Measurements from ENCODE around the gene FAM180B.
A peak's percentile ranks its signal among the peaks of the same experiment; 100 is the strongest.
"Not testable (repeated sequence)": the region's sequence is repeated elsewhere in the genome, so short reads cannot be mapped to it uniquely, and the experiment has no call there.

The FAM180B gene, protein sequence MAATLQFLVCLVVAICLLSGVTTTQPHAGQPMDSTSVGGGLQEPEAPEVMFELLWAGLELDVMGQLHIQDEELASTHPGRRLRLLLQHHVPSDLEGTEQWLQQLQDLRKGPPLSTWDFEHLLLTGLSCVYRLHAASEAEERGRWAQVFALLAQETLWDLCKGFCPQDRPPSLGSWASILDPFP

DNA sequence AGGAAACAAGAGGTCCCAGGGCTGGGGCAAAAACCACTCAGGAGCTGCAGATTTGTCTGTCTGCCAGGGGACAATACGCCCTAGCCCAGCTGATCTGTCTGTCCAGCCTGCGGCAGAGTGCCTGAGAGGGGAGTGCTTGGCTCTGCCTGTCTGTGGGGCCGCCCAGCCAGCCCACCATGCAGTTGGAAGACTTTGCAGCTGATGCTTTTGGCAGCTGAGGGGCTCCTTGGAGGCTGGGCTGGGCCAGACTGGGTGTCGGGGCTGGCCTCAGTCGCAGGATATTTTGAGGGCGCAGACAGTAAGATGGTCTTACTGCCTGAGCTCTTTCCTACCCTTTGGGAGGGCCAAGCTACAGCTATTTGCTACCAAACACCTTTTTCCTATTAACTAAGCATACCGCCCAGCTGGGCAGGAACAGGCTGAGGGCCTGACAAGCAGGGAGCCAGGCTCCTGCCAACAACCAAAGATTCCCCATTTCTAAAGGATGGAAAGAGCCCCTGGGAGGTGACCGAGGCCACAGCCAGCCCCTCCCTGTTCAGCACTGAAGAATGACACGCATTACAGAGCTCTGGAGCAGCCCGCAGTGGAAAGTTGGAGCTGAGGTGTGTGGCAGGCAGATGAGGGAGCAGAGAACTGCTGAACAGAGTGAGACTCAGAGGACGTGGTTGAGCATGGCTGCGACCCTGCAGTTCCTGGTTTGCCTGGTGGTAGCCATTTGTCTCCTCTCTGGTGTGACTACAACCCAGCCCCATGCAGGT, at the start of gene FAM180B:
FAM180B (plus strand) TSS at position 581 of the 758 bp plus-strand sequence; CDS start at position 672, 91 bp downstream.
- DNase-seq (ENCODE audit: low read depth), result no peak

DNA sequence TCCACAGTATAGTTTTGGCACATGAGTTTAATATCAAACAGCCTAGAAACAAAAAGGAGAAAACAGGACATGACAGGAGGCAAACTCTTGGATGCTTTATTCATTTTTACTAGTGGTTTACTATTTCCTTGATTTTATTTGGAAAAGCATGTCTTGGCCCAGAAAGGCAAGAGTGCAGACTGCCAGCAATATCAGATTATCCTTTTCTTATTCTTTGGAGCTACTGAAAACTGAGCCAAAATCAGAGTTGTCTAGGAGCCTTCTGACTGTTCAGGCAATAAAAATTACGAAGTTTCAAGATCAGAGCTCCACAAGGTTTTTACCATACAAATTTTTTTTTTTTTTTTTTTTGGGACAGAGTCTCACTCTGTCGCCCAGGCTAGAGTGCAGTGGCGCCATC, 49.6 kb upstream of the FAM180B start:
- no peak for DNase-seq (ENCODE audit: low read depth)

DNA sequence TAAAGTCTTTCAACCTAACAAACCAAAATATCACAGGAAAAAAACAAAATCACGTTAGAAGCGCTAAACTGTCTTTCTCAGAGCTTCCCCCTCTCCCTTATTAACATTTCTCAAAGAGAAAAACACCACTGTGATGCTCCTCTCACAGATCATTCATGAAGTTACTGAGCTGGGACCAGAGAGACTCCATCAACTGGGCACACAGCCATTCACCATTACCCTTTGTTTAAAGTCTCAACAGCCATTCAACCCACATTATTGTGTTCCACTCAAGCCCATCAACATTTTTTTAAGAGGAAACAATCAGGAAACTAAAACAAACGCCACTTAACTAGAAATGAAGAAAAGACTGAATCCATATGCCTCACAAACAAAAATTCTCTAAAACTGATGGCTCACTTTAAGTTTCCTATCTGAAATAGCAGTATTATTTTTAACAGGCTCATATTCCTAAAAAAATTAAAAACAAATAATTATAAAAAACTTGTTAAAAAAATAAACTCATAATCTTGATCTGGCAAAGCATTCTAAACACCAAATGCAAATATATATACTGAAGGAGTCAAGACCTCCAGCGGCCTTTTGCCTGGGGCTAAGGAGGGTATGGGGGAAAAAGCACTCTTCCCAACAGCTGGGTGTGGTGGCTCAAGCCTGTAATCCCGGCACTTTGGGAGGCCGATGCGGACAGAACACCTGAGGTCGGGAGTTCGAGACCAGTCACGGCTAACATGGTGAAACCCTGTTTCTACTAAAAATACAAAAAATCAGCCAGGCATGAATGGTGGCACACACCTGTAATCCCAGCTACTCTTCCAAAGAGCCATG, 47.5 kb upstream of the FAM180B start:
- DNase-seq (ENCODE audit: low read depth), result no peak

DNA sequence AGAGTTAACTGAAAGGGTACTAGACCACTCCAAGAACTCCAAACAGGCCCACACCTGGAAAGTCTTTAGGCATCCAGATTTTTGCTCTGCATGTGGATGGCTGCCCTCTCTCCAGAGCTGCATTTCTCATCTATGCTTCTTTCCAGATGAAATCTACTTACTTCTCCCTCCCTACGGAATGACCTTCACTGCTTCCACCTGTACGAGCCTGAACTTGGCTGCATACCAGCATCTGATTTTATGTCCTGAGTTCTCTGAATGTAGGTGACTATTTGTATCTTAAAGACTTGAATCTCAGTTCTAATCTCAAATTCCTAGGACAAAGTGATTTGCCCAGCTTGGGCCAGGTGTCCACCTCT, 46.8 kb upstream of the FAM180B start:
- no peak for DNase-seq (ENCODE audit: low read depth)

DNA sequence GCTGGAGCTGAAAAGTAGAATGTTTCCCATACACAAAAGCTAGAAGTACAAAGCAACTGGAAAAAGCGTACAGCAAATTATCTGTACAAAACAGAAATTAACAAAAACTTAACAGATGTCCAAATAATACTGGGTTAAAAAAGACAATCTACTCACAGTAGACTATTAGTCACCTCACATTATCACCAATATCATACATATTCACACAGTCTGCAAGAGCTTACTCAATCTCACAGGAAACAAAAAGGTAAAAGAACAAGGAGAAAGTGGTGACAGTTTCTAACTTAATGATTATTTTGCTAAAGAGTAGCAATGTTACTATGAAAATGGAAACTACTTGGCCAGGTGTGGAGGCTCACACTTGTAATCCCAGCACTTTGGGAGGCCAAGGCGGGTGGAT, 45.4 kb upstream of the FAM180B start:
- peak; percentile 33 for DNase-seq (ENCODE audit: low read depth)

DNA sequence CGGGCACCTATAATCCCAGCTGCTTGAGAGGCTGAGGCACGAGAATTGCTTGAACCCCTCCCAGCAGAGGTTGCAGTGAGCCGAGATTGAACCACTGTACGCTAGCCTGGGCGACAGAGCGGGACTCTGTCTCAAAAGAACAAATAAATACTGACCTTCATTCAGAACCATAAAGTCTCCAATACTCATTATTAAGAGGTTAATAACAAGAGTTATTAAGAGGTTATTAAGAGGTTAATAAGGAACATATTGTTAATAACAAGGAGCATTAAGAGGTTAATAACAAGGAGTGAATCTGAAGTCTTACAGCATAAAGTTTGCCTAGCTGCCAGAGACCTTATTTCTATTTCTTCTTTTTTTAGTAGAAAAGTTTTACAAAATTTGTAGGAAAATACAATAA, 41.2 kb upstream of the FAM180B start:
- DNase-seq (ENCODE audit: low read depth), result no peak

DNA sequence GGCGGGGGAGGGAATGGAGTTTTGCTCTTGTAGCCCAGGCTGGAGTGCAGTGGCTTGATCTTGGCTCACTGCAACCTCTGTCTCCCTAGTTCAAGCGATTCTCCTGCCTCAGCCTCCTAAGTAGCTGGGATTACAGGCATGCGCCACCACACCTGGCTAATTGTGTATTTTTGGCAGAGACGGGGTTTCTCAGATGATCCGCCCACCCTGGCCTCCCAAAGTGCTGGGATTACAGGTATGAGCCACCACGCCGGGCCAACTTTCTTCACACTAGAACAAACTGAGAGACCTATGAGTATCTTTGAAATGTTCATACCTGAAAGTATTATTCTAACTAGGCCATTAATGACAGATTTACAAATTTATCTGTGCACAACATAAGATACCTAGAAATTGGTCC, 40.2 kb upstream of the FAM180B start:
- not testable (repeated sequence) for DNase-seq (ENCODE audit: low read depth)

DNA sequence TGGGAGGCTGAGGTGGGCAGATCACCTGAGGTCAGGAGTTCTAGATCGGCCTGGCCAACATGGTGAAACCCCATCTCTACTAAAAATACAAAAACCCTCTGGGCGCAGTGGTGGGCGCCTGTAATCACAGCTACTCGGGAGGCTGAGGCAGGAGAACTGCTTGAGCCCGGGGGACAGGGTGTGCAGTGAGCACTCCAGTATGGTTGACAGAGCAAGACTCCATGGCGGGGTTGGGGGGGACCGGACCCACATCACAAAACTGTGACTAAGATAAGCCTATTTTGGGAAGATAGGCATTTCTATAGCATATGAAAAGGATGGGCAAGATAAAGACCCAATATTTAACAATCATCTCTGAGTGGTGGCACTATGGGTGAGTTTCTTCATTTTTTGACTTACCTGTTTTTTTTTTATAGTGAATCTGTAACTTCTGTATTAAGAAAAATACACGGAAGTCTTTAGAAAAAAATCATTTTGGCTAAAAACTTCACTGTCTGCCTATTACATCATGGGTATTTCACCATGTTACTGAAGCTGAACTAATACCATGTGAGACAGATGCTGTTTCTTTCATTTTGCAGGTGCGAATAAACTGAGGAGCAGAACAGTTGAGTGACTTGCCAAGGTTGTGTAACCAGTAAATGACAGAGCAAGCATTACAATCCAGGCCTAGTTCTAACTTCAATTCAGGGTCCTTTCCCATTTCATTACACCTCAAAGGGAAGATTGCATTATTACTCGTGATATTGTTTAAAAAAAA, 36.0 kb upstream of the FAM180B start:
- no peak for DNase-seq (ENCODE audit: low read depth)

DNA sequence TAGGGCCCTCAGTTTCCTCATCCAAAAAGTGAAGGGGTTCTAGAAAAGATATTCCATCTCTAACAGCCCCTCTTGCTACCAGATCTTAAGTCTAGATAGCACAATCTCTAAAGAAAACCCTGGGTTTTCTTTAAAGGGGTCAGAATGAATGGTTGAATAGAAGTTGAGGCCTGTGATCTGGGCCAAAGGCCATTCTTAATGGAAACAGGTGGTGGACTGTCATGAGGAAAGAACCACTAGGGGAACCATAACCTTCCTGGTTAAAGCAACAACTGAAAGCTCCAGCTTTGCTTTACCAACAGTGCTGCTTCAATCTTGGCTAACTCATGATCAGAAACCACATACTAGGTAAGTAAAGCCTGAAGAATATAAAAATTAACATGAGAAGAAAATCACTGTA, 35.4 kb upstream of the FAM180B start:
- peak; percentile 64 for DNase-seq (ENCODE audit: low read depth)

DNA sequence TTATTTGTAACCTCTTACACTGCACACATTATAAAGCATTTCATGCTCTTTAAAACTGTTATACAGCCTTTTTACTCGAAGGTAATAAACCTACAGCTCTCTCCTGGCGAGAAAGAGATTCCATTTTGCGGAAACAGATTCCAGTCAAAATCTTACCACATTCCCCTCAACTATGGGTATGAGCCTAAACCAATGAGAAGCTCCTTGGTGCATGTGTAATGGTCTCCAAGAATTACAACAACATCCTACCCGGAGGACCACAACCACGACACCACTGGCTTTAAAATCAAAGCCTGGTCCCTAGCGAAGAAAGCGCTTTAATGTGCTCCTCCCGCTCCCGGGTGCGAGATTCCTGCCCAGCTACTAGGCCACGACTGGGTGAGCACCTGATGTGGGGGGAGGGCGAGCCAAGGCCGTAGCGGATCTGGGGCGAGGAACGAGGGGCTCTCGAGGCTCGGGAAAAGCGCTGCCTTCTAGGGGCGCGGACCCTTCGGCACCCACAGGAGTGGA, 34.4 kb upstream of the FAM180B start:
- peak; percentile 66 for DNase-seq (ENCODE audit: low read depth)

DNA sequence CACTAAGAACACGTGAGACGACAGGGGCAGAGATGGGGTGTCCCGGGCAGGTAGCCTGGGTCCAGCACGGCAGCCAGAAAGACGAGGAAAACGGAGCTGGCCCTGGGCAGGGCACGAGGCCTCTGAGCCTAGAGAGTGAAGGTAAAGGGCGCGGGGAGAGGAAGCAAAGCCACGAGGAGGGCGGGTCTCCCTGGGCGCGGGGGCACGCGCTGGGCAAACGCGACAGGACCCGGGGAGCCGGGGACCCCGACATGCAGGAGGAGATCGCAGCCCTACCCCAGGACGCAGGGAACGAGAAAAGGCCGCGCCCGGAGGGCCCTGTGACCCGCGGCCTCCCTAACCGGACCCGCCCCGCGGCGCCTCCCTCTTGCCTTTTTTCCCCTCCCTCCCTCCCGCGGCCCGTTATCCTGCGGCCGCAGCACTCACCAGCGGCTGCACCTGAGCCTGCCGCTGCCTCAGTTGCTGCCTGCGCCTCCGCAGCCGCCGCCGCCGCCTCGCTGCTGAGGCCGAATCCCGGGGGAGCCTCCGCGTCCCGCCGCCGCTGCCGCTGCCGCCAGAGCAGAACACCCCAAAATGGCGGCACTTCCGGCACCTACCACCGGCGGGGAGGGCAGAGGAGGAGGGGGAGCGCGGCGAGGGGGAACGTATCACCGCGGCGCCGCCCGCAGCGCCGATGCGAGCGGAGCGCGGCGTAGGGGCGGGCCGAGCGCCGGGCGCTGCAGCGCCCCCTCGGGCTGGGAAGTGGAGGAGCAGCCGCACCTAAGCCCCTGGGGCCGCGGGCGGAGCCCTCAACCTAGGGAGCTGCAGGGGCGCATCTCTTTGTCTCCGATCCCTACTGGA, 33.7 kb upstream of the FAM180B start, which contains the start of gene CELF1:
CELF1 (minus strand) TSS at position 567 of the 840 bp plus-strand sequence. CDS start 53,609 bp downstream, outside the sequence.
- peak; percentile 93 for DNase-seq (ENCODE audit: low read depth)

DNA sequence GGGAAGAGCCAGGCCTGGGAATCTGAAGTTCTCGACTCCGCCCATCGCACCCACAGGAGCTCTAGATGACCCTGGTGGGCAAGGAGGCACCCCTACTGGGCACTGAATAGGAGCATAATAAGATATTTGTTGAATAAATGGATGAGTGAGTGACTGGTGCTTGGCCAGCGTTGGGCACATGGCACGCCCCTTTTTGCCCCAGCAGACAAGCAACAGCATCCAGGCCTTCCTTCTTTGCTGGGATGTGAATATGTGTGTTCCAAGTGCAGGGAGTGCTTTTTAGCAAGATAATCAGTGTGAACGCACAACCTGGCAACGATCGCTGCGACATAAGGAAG, 33.1 kb upstream of the FAM180B start:
- DNase-seq (ENCODE audit: low read depth), result no peak

DNA sequence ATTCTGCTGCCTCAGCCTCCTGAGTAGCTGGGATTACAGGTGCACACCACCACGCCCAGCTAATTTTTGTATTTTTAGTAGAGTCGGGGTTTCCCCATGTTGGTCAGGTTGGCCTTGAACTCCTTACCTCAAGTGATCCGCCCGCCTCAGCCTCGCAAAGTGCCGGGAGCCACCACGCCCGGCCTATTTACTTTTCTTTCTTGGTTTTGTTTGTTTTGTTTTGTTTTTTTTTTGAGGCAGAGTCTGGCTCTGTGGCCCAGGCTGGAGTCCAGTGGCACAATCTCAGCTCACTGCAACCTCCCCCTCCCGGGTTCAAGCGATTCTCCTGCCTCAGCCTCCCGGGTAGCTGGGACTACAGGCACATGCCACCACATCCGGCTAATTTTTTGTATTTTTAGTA, 29.5 kb upstream of the FAM180B start:
- not testable (repeated sequence) for DNase-seq (ENCODE audit: low read depth)

DNA sequence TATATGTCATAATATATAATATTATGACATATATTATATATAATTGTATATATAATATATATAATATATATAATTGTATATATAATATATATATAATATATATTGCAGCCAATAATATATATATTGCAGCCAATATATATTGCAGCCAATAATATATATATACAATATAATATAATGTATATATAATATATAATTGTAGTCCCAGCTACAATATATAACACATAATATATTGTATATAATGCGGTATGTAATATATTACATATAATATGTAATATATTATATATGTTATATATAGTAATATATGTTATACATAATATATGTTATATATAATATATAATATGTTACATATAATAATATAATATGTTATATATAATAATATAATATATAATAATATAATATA, 27.8 kb upstream of the FAM180B start:
- no peak for DNase-seq (ENCODE audit: low read depth)

DNA sequence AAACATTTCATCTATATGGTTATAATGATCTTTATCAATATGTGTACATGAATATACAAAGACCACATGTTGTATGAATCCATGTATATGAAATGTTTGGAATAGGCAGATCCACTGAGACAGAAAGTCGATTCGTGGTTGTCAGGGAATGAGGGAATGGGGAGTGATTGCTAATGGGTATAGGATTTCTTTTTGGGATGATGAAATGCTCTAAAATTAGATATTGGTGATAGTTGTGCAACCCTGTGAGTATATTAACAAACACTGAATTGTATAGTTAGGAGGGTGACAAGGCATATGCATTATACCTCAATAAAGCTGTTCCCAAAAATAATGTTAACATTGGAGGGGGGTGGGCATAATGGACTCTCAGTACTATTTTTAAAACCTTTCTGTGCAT, 26.1 kb upstream of the FAM180B start:
- DNase-seq (ENCODE audit: low read depth), result no peak

DNA sequence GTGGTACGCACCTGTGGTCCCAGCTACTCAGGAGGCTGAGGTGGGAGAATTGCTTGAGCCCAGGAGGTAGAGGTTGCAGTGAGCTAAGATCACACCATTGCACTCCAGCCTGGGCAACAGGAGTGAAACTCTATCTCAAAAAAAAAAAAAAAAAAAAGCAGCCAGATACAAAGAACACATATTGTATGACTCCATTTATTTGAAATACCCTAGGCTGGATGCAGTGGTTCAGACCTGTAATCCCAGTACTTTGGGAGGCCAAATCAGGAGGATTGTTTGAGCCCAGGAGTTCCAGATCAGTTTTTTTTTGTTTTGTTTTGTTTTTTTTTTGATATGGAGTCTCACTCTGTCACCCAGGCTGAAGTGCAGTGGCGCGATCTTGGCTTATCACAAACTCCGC, 24.1 kb upstream of the FAM180B start:
- DNase-seq (ENCODE audit: low read depth), result not testable (repeated sequence)

DNA sequence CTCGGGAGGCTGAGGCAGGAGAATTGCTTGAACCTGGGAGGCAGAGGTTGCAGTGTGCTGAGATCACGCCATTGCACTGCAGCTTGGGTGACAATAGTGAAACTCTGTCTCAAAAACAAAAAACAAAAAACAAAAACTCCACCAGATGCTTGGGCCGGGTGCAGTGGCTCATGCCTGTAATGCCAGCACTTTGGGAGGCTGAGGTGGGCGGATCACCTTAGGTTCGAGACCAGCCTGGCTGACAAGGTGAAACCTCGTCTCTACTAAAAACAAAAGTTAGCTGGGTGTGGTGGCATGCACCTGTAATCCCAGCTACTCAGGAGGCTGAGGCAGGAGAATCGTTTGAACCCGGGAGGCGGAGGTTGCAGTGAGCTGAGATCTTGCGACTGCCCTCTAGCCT, 22.1 kb upstream of the FAM180B start:
- not testable (repeated sequence) for DNase-seq (ENCODE audit: low read depth)

DNA sequence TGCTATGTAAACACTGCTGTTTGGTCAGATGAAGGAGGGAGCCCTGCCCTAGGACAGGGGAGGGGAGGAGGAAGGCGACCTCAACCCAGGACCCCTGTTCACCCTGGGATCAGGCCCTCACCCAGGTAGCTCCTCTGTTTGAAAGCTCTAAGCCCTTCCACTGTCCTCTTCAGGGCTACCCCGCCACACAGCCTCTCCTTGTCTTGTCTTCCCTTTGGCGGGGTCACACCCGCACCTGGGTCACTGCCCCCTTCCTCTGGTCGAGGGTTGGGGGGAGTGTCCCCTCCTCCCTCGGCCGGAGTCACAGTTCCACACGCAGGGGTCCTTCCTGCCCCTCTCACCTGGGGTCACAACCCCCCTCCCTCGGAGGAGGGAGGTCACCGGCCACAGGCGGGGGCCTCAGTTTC, 21.5 kb upstream of the FAM180B start:
- no peak for DNase-seq (ENCODE audit: low read depth)

DNA sequence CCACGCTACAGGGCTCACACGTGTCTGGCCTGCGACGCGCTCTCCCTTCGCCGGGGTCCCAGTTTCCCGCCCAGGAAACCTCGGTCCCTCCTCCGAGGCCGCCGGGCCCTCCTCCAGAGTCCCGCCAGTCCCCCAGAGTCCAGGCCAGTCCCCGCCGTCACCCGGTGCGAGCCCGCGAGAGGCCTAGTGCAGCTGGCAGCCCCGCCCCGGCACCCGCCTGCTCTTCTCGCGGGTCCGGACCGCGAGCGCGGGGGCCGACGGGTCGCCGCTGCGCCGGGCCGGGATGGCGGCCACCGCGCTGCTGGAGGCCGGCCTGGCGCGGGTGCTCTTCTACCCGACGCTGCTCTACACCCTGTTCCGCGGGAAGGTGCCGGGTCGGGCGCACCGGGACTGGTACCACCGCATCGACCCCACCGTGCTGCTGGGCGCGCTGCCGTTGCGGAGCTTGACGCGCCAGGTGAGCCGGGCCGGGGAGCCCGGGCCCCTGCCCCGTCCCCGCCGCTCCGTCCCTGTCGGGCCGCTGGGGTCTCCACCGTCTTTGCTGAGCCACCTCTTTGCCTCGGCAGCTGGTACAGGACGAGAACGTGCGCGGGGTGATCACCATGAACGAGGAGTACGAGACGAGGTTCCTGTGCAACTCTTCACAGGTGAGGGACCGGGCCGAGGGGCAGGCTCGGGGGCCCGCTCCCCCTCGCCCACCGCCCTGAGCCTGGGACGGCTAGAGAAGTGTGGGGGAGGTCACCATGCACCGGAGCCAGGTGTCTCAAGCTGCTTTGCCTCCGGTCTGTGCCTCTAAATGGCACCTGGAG, 20.9 kb upstream of the FAM180B start, which contains the start of gene PTPMT1:
PTPMT1 (plus strand) TSS at position 260 of the 809 bp plus-strand sequence; CDS start at position 284, 24 bp downstream.
- peak; percentile 82 for DNase-seq (ENCODE audit: low read depth)

DNA sequence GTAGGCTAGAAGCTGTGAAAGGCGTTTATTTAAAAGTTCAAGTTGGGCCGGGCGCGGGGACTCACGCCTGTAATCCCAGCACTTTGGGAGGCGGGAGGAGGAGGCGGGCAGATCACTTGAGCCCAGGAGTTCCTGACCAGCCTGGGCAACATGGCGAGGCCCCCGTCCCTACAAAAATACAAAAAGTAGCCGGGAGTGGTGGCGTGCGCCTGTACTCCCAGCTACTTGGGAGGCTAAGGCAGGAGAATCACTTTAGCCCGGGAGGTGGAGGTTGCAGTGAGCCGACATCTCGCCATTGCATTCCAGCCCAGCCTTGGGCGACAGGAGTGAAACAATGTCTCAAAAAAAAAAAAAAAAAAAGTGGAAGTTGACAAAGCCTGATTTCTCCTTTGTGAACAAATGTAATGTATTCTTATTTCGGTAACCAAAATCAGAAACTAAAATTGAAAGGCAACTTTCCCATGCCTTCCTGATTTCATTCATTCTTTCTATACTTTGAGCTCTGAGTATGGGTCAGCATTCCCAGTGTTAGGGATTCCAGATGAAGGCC, 20.3 kb upstream of the FAM180B start:
- DNase-seq (ENCODE audit: low read depth), result peak; percentile 46
